GM21526 (cell line): ENCODE measurements around the gene MAPK13.
"Not testable (repeated sequence)": the region's sequence is repeated elsewhere in the genome, so short reads cannot be mapped to it uniquely, and the experiment has no call there.

Experiments
- ATAC-seq: cut with Tn5 transposase; IDR thresholded peaks from one replicate; pipeline ENCODE4 v1.9.1; 2021; ENCODE audit warnings: moderate library complexity; ENCODE audit not compliant: unreplicated experiment, low FRiP score

MAPK13 gene

DNA sequence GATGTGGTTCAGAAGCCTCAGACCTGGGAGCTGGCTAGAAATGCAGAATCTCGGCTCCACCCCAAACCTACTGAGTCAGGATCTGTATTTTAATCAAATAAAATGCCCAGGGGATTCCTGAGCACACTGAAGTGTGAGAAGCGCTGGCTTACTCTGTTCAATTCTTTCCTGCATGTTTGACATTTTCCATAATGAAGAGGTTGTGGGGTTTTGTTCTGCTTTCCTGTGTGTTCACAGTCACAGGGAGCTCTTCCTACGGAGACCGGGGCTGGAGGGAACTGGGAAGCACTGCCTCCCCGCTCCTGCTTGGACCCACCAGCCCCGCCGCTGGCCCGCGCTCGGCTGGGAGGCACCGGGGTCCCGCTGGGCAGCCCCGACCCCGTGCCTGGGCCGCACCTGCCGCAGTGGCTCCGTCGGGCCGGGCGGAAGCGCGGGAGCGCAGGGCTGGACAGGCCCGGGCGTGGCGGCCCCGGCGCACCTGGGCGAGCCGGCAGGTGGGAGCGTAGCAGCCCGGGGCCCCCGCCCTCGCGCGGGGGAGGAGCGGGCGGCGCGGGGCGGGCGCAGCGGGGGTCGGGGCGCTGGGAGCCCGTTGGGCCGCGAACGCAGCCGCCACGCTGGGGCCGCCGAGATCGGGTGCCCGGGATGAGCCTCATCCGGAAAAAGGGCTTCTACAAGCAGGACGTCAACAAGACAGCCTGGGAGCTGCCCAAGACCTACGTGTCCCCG, at the start of gene MAPK13:
Gene MAPK13, plus strand, starts transcription at position 573 of the 726 bp plus-strand sequence. Its CDS starts 70 bp downstream, at position 643.
- no peak for ATAC-seq

DNA sequence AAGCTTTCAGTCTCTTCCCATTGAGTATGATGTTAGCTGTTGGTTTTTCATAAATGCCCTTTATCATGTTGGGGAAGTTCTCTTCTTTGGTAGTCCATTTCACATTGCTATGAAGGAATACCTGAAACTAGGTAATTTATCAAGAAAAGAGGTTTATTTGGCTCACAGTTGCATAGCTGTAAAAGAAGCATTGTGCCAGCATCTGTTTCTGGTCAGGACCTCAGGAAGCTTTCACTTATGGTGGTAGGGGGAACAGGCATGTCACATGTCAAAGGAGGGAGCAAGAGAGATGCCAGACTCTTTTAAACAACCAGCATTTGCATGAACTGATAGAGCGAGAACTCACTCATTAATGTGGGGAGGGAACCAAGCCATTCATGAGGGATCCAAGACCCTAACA, 48.0 kb upstream of the MAPK13 start:
- ATAC-seq, result no peak

DNA sequence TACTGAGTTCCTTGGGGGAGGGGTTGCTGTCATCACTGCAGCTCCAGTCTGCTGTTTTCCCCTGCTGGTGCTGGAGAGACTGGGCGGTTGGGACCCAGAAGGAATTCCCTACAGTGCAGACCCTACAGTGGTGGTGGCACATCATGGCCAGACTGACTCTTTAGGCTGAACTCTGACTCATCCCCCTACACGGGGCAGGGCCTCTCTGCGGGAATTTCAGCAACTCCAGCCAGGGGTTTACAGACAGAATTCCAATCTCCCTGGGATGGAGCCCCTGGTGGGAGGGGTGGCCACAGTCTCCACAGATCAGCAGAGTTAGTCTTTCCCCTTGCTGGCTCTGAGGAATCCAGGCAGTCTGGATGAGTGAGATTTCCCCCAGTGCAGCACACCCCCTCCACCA, 46.9 kb upstream of the MAPK13 start:
- ATAC-seq, result no peak

DNA sequence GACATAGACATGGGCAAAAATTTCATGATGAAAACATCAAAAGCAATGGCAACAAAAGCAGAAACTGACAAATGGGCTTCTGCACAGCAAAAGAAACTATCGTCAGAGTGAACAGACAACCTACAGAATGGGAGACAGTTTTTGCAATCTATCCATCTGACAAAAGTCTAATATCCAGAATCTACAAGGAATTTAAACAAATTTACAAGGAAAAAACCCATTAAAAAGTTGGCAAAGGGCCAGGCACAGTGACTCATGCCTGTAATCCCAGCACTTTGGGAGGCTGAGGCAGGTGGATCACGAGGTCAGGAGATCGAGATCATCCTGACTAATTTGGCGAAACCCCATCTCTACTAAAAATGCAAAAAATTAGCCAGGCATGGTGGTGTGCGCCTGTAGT, 42.1 kb upstream of the MAPK13 start:
- ATAC-seq, result not testable (repeated sequence)

- no peak for ATAC-seq
These were observed 41.3 kb upstream of the MAPK13 start for GRCh38 chr6:36089048-36089447.

DNA sequence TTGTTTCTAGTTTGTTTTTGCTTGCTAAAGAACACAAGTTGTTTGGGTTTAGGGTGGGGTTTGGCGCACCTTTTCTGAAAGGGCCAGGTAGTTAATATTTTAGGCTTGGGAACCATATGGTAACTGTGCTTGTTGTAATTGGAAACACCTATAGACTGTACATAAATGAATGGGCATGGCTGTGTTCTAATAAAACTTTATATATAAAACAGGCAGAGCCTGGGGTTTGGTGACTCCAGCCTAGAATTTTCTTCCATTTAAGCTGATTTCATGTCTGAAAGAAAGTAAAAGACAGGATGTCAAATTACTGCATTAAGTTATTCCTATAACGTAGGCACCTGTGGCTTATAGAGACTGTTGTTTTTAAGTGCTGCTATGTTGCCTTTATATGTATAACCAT, 36.1 kb upstream of the MAPK13 start:
- ATAC-seq, result no peak

DNA sequence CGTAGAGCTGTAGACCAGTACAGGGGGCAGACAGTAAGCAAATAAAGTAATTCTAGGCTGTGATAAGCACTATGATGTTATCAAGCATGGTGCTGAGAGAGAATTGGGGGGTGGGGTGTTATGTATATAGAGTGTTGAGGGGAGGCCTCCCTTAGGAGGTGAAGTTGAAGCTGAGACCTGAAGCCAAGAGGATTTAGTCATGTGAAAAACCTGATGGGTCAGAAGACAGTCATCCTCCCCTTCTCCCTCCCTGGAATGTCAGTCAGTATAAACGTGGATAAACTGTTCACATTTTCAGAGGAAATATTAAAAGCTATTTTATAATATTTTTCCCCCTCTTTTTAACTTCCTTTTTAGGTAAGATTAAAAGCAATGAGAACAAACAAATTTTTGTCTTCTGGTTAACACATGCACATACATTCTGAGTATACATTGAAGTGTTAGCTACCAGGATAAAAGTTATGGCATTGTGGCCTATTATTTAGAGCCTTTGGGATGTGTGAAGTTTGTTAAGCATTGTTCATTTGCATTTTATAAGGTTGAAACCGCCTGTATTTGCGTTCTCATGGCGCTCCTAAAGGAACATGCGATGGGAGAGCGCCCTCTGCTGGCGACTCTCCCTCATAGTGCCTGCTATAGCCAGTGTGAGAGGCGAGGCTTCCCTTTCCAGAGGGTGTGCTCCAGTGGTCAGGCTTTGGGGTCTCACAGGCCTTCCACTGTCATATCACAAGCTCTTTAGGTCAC, 35.4 kb upstream of the MAPK13 start:
- ATAC-seq, result peak; percentile 59

- ATAC-seq, result peak; percentile 17
These were observed 34.6 kb upstream of the MAPK13 start for GRCh38 chr6:36095497-36096391.

- no peak for ATAC-seq
These were observed 31.9 kb upstream of the MAPK13 start for GRCh38 chr6:36098253-36098919.

- no peak for ATAC-seq
These were observed 31.2 kb upstream of the MAPK13 start for GRCh38 chr6:36098920-36099647.

DNA sequence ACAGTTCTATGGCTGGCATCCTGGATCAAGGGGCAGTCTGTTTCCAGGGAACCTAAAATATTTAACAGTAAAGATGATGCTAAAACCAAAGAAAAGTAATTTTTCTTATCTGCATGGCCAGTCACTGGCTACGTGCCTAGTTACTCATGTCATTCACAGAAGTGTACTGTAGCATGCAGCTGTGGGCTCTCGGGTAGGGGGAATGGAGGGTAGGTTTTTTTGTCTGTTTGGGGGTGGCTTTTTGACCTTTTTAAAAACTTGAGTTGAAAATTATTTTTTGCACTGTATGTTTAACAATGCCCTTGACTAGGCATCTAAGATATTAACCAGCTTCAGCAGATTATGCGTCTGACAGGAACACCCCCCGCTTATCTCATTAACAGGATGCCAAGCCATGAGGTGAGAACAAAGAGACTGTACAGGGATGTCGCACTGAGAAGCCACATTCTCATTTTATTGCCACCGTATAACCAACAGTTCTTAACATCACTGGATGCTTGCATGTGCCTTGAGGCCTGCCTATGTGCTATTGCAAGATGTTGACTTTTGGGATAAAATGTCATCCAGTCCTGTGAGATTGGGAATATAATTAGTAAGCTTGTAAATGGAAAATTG, 30.3 kb upstream of the MAPK13 start:
- no peak for ATAC-seq

DNA sequence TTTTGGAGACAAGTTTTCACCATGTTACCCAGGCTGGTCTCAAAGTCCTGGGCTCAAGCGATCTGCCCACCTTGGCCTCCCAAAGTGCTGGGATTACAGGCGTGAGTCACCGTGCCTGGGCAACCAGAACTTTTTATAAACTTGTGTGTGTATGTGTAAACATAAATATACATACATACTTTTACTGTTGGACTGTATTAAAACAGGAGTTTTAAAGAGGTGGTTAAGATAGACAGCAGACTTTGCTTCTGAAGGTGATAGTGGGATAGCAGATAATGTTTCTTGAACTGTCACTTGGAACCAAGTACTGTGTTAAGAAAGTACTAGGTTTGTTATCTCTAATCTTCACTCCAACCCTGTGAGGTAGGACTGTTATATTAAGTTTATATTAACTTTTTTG, 28.6 kb upstream of the MAPK13 start:
- ATAC-seq, result no peak

DNA sequence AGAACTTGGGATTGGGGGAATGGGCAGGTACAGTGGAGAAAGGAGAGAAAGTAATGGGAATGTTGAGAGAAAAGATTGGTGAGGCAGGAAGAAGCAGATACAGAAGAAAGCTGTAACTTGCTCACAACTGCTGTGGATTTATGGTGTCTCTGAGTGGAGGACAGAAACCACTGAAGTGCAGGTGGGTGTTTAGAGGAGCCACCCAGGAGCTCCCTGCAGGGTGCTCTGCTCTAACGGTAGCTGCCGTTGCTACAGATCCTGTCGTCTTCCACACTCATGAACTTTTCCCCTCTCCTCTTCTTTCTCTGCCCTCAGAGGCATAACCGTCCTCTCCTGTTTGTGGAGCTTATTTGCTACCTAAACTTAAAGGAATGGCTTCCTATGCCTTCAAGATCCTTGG, 27.5 kb upstream of the MAPK13 start:
- no peak for ATAC-seq

GRCh38 chr6:36104836-36105235, 25.5 kb upstream of the MAPK13 start:
- ATAC-seq, result no peak

GRCh38 chr6:36109092-36109491, 21.2 kb upstream of the MAPK13 start:
- ATAC-seq, result no peak

- no peak for ATAC-seq
These were observed 20.3 kb upstream of the MAPK13 start for GRCh38 chr6:36110050-36110449.

DNA sequence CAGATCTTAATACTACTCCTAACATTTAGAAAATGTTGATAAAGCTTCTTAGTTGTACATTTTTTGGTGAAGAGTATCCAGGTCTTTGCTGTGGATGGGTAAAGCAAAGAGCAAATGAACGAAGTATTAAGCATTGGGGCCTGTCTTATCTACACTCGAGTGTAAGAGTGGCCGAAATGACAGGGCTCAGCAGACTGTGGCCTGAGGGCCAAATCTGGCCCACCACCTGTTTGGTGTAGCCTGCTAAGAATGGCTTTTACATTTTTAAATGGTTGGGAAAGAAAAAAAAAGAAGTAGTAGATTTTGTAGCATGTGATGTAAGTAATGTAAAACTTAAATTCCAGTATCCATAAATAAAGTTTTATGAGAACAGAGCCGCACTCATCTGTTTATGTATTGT, 19.4 kb upstream of the MAPK13 start:
- no peak for ATAC-seq

GRCh38 chr6:36111526-36111925, 18.8 kb upstream of the MAPK13 start:
- no peak for ATAC-seq

DNA sequence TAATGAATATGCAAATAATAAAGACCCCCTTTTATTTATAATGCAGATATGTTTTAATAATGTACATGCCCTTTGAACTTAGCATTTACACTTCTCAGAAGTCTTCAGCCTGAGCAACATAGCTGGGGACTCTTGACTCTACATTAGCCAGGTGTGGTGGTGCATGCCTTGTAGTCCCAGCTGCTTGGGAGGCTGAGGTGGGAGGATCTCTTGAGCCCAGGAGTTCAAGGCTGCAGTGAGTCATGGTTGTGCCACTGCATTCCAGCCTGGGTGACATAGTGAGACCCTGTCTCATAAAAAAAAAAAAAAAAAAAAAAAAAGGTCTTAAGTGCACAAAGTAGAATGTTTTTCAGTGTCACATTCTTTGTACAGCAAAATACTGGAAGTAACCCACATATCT, 17.3 kb upstream of the MAPK13 start:
- no peak for ATAC-seq
